K562 (cell line): ENCODE measurements around the gene NPR1. TPM values are rescaled to one million over a fixed set of nuclear protein-coding genes. Genes with fewer than 3 reads are reported as not detected.

Source experiments
- ARID1B ChIP-seq: fragments of 450-650 bp; IDR thresholded peaks from 2 replicates; pipeline ENCODE4 v1.6.1; 2016; ENCODE audit warnings: antibody characterized with exemption, mild to moderate bottlenecking, inconsistent platforms
- BACH1 ChIP-seq: fragments of 200-800 bp; sonication (Bioruptor generic); IDR thresholded peaks from 2 replicates; pipeline ENCODE4 v1.6.1; 2016; ENCODE audit warnings: missing genetic modification characterization, missing compliant biosample characterization
- CC2D1A ChIP-seq: fragments of 450-650 bp; IDR thresholded peaks from 2 replicates; pipeline ENCODE4 v1.6.1; 2017; ENCODE audit warnings: mild to moderate bottlenecking
- CREBBP ChIP-seq: IDR thresholded peaks from one replicate; pipeline ENCODE4 v1.6.1; 2012; ENCODE audit warnings: low read depth, mild to moderate bottlenecking, control low read depth, inconsistent platforms, low read length
- KDM1A ChIP-seq, 2 experiments: fragments of 450-650 bp; IDR thresholded peaks; 2 replicates each; pipeline ENCODE4 v1.6.1; 2016; ENCODE audit warnings: mild to moderate bottlenecking in 2 of 2
- L3MBTL2 ChIP-seq: fragments of 450-650 bp; IDR thresholded peaks from 2 replicates; pipeline ENCODE4 v1.6.1; 2016; ENCODE audit warnings: mild to moderate bottlenecking, moderate library complexity
- MBD2 ChIP-seq: sonication (generic); IDR thresholded peaks from 2 replicates; pipeline ENCODE4 v1.6.1; 2016; ENCODE audit warnings: low read depth, borderline replicate concordance
- TCF7 ChIP-seq: sonication (generic); IDR thresholded peaks from 2 replicates; pipeline ENCODE4 v1.6.1; 2016; ENCODE audit warnings: antibody characterized with exemption, borderline replicate concordance
- polyA plus RNA-seq, 8 experiments: library from polyadenylated mRNA; depleted of rRNA in 4 of 8; stranded (reverse) in 5 of 8; unstranded in 3 of 8; fragments of >200 nt; fragmentation: Nextera tagmentation in 2 of 8; fragmentation: Illumina TruSeq in 1 of 8; extraction: Ambion mirVana in 2 of 8; extraction: Trizol in 1 of 8; gene quantifications; 2 replicates each; pipeline versions ENCODE4 v1.2.1 to v1.2.3, GENCODE V29; 2011 to 2014; ENCODE audit warnings: inconsistent platforms in 1 of 8, missing spikeins in 1 of 8
- total RNA-seq, 7 experiments: library from RNA; depleted of rRNA in 6 of 7; stranded (reverse); fragments of >200 nt in 6 of 7; fragmentation: Illumina TruSeq in 2 of 7; extraction: Trizol in 2 of 7; gene quantifications; 2 replicates each; pipeline versions ENCODE4 v1.2.1 to v1.2.3, GENCODE V29; 2011 to 2021; ENCODE audit warnings: low replicate concordance in 1 of 7
- TF ChIP-seq, protein P1 (sequence below): fragments of 450-650 bp; IDR thresholded peaks from 2 replicates; pipeline ENCODE4 v1.7.0; 2016; ENCODE audit warnings: borderline replicate concordance
- TF ChIP-seq, protein P2 (sequence below): sonication (generic); formaldehyde crosslinking; IDR thresholded peaks from 2 replicates; pipeline ENCODE4 v1.8.0; 2022; ENCODE audit warnings: mild to moderate bottlenecking, missing genetic modification reagents

NPR1 gene
- total and polyA plus RNA-seq, 9 of the 15 experiments (the other 6 are each of a cell fraction or from before 2014, with no cell fraction given): 0.05 to 0.16 (median 0.06) TPM; not detected in 6

DNA sequence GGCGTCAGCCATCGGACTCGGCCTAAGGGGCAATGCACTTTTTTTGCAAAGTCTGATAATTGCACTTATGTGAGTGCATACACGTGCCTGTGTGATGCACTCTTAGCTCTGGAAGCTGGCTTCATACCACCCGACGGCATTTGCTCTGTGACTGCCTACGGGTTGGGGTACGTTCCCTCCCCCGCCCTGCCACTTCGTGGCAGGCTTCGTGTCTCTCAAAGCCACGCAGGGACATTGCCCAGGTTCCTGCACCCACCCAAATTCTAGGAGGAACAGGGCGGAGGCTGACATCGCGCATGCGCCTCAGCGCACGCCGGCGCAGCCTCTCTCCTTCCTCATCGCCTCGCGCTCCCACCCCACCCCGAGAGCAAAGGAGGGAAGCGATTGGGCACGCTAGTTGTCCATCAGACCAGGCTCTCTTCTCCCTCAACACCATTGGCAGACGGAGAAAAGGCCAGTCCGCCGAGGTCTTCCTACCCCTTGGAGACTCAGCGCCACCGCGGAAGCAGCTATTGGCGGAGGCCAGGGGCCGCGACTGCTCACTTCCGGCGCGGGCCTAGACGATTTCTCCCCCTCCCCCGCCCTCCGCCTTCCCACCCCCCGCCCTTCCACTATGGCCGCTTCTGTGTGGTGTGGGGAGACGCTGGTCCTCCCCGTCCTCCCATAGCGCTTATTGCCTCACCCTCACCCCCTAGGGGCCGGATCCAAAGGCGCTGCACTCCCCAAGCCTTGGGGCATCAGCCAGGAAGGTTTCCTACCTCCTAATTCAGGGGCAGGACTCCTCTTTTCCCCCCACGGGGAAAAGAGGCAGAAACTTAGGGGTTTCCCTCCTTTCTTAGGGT is 49.2 kb downstream of the NPR1 start, which contains the start of gene INTS3 (continued):
- TF ChIP-seq ARID1B (no peak), L3MBTL2 (peak; percentile 97), KDM1A (IDR thresholded peaks at IDR 0.05) (0 out of 4 replicates have a peak, but pooled peaks of 1 of the 2 experiments have one; percentile 17), MBD2 (peak; percentile 94), TCF7 (no peak), BACH1 (no peak), CREBBP (no peak), CC2D1A (no peak)
- TF ChIP-seq, protein P1, sequence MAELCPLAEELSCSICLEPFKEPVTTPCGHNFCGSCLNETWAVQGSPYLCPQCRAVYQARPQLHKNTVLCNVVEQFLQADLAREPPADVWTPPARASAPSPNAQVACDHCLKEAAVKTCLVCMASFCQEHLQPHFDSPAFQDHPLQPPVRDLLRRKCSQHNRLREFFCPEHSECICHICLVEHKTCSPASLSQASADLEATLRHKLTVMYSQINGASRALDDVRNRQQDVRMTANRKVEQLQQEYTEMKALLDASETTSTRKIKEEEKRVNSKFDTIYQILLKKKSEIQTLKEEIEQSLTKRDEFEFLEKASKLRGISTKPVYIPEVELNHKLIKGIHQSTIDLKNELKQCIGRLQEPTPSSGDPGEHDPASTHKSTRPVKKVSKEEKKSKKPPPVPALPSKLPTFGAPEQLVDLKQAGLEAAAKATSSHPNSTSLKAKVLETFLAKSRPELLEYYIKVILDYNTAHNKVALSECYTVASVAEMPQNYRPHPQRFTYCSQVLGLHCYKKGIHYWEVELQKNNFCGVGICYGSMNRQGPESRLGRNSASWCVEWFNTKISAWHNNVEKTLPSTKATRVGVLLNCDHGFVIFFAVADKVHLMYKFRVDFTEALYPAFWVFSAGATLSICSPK: no peak
- TF ChIP-seq, protein P2, sequence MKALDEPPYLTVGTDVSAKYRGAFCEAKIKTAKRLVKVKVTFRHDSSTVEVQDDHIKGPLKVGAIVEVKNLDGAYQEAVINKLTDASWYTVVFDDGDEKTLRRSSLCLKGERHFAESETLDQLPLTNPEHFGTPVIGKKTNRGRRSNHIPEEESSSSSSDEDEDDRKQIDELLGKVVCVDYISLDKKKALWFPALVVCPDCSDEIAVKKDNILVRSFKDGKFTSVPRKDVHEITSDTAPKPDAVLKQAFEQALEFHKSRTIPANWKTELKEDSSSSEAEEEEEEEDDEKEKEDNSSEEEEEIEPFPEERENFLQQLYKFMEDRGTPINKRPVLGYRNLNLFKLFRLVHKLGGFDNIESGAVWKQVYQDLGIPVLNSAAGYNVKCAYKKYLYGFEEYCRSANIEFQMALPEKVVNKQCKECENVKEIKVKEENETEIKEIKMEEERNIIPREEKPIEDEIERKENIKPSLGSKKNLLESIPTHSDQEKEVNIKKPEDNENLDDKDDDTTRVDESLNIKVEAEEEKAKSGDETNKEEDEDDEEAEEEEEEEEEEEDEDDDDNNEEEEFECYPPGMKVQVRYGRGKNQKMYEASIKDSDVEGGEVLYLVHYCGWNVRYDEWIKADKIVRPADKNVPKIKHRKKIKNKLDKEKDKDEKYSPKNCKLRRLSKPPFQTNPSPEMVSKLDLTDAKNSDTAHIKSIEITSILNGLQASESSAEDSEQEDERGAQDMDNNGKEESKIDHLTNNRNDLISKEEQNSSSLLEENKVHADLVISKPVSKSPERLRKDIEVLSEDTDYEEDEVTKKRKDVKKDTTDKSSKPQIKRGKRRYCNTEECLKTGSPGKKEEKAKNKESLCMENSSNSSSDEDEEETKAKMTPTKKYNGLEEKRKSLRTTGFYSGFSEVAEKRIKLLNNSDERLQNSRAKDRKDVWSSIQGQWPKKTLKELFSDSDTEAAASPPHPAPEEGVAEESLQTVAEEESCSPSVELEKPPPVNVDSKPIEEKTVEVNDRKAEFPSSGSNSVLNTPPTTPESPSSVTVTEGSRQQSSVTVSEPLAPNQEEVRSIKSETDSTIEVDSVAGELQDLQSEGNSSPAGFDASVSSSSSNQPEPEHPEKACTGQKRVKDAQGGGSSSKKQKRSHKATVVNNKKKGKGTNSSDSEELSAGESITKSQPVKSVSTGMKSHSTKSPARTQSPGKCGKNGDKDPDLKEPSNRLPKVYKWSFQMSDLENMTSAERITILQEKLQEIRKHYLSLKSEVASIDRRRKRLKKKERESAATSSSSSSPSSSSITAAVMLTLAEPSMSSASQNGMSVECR: peak; percentile 60; the same call in 1 of the 2 replicates
